ENCODE results near the gene SLC9A4.

Gene SLC9A4

GRCh38 chr2:102473020-102473419, at the start of gene SLC9A4:
TSS of gene SLC9A4 (plus strand) at chr2:102473226. CDS start at chr2:102473760, 534 bp downstream.
- peak; percentile 11 for DNase-seq

- DNase-seq = no peak
These were observed 49.7 kb upstream of the SLC9A4 start for GRCh38 chr2:102423368-102423767.

- DNase-seq = no peak
These were observed 48.3 kb upstream of the SLC9A4 start for GRCh38 chr2:102424754-102425153.

- DNase-seq = no peak
These were observed 47.4 kb upstream of the SLC9A4 start for GRCh38 chr2:102425441-102426132.

GRCh38 chr2:102427249-102427648, 45.8 kb upstream of the SLC9A4 start:
- no peak for DNase-seq

- no peak for DNase-seq
These were observed 44.5 kb upstream of the SLC9A4 start for GRCh38 chr2:102428573-102428972.

- no peak for DNase-seq
These were observed 40.6 kb upstream of the SLC9A4 start for GRCh38 chr2:102432386-102432785.

- DNase-seq = no peak
These were observed 38.9 kb upstream of the SLC9A4 start for GRCh38 chr2:102433973-102434654.

- no peak for DNase-seq
These were observed 38.2 kb upstream of the SLC9A4 start for GRCh38 chr2:102434655-102435381.

- DNase-seq = no peak
These were observed 37.3 kb upstream of the SLC9A4 start for GRCh38 chr2:102435741-102436140.

GRCh38 chr2:102436323-102436722, 36.7 kb upstream of the SLC9A4 start:
- DNase-seq = no peak

- DNase-seq = no peak
These were observed 35.9 kb upstream of the SLC9A4 start for GRCh38 chr2:102437122-102437521.

- no peak for DNase-seq
These were observed 34.9 kb upstream of the SLC9A4 start for GRCh38 chr2:102438111-102438510.

GRCh38 chr2:102438578-102438977, 34.4 kb upstream of the SLC9A4 start:
- DNase-seq = no peak

- DNase-seq = no peak
These were observed 33.8 kb upstream of the SLC9A4 start for GRCh38 chr2:102439065-102439695.

- no peak for DNase-seq
These were observed 29.8 kb upstream of the SLC9A4 start for GRCh38 chr2:102442967-102443828.

- no peak for DNase-seq
These were observed 28.8 kb upstream of the SLC9A4 start for GRCh38 chr2:102444233-102444632.

- no peak for DNase-seq
These were observed 26.1 kb upstream of the SLC9A4 start for GRCh38 chr2:102446936-102447335.

GRCh38 chr2:102449370-102449974, 23.6 kb upstream of the SLC9A4 start:
- no peak for DNase-seq

- DNase-seq = no peak
These were observed 21.1 kb upstream of the SLC9A4 start for GRCh38 chr2:102451968-102452367.

- DNase-seq = no peak
These were observed 19.5 kb upstream of the SLC9A4 start for GRCh38 chr2:102453501-102453900.

GRCh38 chr2:102455061-102455670, 17.9 kb upstream of the SLC9A4 start:
- DNase-seq = no peak

Data from NCI-H1694 treated with DMSO at 0.1 percent for 48 hours (cell line).